GM21723 (cell line): ENCODE results near the gene PTPRN2.
"Not testable (repeated sequence)": the region's sequence is repeated elsewhere in the genome, so short reads cannot be mapped to it uniquely, and the experiment has no call there.

ENCODE experiments used
- ATAC-seq: cut with Tn5 transposase; IDR thresholded peaks from one replicate; pipeline ENCODE4 v1.9.1; 2021; ENCODE audit warnings: mild to moderate bottlenecking, moderate library complexity; ENCODE audit not compliant: unreplicated experiment

PTPRN2 gene

DNA sequence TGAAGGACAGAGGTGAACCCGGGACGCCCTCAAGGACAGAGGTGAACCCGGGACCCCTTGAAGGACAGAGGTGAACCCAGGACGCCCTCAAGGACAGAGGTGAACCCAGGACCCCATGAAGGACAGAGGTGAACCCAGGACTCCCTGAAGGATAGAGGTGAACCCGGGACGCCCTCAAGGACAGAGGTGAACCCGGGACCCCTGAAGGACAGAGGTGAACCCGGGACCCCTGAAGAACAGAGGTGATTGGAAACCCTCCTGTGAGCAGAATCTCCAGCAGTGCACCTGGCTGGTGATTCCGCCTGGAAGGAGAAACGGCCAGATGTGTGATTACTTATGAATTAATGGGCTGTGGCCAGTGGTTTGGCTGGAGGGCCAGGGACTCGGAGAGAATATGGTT is 272.3 kb downstream of the PTPRN2 start:
- no peak for ATAC-seq

DNA sequence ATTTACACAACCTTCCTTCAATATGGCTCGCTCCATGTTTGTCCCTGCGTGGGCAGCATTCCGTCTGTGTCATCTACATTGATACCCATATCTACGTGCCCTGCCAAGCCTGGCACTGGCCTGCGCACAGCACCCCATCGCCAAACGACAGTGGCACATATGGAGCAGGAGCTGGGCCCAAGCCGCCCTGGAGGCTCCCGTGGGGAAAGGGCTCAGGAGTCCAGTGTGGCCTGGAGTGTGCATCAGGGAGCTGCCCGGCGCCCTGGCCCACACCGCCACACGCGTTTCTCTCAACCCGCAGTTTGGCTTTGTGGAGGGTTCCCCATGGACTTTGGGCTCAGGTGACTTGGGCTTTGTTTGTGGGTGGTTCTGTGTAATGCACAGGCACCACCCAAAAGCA is 273.2 kb downstream of the PTPRN2 start:
- ATAC-seq, result no peak

GRCh38 chr7:158313931-158314330 is 273.7 kb downstream of the PTPRN2 start:
- ATAC-seq, result no peak

DNA sequence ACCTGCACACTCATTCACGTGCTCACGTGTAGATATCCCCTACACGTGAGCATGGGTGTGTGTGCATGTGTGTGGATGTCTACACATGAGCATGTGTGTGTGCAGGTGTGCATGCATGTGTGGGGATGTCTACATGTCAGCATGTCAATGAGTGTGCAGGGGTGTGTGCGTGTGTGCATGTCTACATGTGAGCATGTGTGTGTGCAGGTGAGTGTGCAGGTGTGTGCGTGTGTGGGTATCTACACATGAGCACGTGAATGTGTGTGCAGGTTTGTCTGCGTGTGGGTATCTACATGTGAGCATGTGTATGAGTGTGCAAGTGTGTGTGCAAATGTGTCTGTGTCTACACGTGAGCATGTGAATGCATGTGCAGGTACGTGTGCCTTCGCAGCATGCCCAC is 274.8 kb downstream of the PTPRN2 start:
- ATAC-seq, result no peak

GRCh38 chr7:158311791-158312190 is 275.8 kb downstream of the PTPRN2 start:
- ATAC-seq, result no peak

GRCh38 chr7:158310924-158311666 is 276.5 kb downstream of the PTPRN2 start:
- no peak for ATAC-seq

- ATAC-seq, result no peak
Measured at GRCh38 chr7:158309868-158310763, 277.5 kb downstream of the PTPRN2 start.

- no peak for ATAC-seq
Measured at GRCh38 chr7:158308001-158308400, 279.6 kb downstream of the PTPRN2 start.

- not testable (repeated sequence) for ATAC-seq
Measured at GRCh38 chr7:158304072-158304471, 283.6 kb downstream of the PTPRN2 start.

DNA sequence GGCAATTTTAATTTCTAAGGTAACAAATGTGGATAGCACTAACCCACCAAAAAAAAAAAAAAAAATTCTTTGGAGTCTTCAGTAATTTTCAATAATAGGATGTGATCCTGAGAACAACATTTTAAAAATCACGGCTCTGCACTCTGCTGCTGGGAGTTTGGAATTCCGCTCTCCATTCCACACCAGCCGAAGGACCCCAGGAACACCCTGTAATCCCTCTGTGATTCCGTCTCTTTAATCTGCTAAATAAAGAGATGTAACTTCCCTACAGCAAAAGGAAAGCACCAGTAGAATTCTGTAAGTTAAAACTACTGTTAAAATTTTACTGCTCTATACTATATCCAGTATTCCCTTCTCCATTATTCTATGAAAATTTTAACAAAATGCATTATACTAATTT is 284.5 kb downstream of the PTPRN2 start:
- no peak for ATAC-seq

DNA sequence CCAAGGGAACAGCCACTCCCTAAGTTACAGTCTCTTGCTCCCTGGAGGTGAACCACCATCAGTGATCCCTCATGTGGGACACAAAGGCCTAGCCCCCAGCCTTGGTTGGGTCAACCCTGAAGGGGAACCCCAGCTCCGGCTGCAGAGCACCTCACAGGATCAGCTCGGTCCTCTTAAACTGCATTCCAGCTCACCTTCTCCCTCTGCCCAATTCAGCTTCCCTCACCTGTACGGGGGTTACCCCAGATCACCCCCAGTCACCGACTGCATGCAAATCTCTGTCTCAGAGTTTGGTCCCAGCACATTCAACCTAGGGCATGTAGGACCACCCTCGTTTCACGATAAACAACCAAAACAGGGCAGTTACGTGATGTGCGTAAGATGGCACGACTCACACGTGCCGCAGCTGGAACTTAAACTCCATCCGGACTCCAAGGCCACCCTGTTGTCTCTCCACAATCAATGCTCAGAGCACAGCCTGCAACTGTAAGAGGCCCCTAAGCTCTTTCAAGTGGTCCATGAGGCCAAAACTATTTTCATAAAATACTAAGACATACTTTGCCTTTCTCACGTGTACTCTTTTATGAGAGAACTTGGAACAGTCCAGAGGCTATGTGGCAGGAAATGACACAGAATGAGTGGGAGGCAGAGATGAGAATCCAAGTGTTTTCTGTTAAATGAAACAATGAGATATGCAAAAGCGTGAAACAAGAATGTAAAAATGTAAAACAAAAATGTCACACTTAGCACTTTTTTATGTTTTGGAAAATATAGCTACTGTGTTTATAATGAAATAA is 285.2 kb downstream of the PTPRN2 start:
- no peak for ATAC-seq

DNA sequence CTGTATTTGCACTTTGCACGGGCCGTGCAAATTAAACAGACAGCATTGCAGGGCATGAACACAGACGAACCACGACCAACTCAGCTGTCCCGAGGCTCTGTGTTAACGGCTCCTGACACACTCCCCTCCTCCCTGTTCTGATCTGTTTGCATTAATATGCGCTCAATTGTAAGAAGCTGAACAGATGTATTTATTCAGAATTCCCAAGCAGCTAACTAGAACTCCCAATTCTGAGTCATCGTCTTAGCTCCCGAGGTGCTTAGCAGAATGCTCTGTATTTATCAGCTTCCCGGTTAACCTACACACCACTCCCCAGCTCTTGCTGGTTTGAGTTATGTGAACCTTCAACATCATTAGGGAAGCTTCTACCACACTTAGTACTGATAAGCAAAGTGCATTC is 286.4 kb downstream of the PTPRN2 start:
- ATAC-seq, result no peak

DNA sequence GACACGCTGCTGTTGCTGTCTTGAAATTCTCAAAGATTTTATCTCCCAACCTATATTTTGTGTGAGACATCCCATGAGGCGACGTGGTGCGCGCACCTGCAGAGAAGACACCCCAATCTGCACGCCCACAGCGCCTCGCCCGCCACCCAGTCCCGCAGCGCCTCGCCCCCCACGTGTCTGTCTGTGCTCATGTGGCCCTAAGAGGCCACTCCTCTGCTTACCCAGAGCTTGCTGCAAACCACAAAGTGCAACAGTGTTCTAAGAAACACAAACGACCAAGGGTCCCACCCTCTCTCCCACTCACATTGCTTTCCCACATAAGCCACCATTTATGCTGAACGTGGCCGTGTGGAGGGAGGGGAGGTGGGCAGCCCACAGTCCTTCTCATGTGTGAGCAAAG is 287.2 kb downstream of the PTPRN2 start:
- ATAC-seq, result no peak

- ATAC-seq, result no peak
Measured at GRCh38 chr7:158299607-158300006, 288.0 kb downstream of the PTPRN2 start.

DNA sequence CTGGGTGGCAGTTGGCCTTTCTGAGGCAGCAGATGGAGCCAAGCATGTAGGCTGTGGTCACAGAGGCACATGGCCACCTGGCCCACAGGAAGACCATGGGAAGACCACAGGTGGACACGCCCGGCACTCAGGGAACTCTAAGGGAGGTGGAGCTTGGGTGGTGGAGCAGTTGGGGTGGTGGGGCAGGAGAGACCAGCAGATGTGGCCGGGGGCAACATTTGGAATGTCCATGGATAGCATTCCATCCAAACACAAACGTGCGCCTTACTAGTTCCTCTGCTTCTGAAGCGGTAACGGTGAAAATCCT is 290.9 kb downstream of the PTPRN2 start:
- ATAC-seq, result no peak

- ATAC-seq, result no peak
Measured at GRCh38 chr7:158295966-158296797, 291.4 kb downstream of the PTPRN2 start.

DNA sequence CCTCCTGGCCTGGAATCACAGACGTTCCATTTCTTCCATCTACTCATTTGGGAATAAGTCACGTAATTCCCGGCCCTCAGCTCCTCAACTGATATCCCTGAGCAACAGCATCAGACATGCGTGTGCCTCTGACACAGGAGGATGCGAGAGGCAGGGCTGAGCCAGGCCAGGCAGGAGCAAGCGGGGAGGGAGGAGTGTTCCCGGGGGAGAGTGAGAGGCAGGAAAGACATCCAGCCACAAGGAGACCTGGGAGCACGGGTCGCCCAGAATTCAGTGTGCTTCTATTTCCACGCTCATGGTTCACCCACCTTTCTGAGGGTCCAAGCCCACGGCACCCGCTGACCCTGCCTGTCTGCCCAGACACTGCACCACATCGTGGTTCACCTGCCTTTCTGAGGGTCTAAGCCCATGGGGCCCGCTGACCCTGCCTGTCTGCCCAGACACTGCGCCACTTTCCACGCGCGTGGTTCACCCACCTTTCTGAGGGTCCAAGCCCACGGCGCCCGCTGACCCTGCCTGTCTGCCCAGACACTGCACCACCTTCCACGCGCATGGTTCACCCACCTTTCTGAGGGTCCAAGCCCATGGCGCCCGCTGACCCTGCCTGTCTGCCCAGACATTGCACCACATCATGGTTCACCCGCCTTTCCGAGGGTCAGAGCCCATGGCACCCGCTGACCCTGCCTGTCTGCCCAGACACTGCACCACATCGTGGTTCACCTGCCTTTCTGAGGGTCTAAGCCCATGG is 293.0 kb downstream of the PTPRN2 start:
- not testable (repeated sequence) for ATAC-seq

DNA sequence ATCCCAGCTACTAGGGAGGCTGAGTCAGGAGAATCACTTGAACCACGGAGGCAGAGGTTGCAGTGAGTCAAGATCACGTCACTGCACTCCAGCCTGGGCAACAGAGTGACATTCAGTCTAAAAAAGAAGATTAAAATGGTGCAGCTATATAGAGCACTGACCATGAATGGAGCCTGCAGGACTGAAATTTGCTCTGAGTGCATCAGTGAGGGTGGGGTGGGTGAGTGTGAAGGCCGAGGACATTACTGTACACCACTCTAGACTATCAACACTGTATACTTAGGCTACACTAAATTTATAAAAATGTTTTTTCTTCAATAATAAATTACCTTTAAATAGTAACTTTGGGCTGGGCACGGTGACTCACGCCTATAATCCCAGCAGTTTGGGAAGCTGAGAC is 294.7 kb downstream of the PTPRN2 start:
- no peak for ATAC-seq

GRCh38 chr7:158291998-158292397 is 295.6 kb downstream of the PTPRN2 start:
- ATAC-seq, result no peak
